Thymus (tissue), 11 donors: ENCODE results near the gene SLAIN2. TPM values are rescaled to one million over a fixed set of nuclear protein-coding genes. Genes with fewer than 3 reads are reported as not detected.

Experiments used
- DNase-seq, 9 donors: peaks; one replicate each; pipeline ENCODE4 v3.0.0-alpha.2; 2013; ENCODE audit warnings: low spot score in 9 of 9, low read depth in 6 of 9, missing footprints in 1 of 9
- H3K27ac ChIP-seq, 2 donors: one replicate each; pipeline ENCODE4 v1.5.1; 2013; ENCODE audit warnings: control low read depth in 1 of 2, low read depth in 1 of 2, low read length in 1 of 2, mild to moderate bottlenecking in 1 of 2, moderate library complexity in 1 of 2
- H3K27me3 ChIP-seq, 2 donors: one replicate each; pipeline ENCODE4 v1.5.1; 2013; ENCODE audit warnings: low read length in 1 of 2; ENCODE audit not compliant: control insufficient read depth in 2 of 2, insufficient read depth in 1 of 2
- H3K36me3 ChIP-seq, 2 donors: one replicate each; pipeline ENCODE4 v1.5.1; 2013; ENCODE audit warnings: low read length in 1 of 2, mild to moderate bottlenecking in 1 of 2, moderate library complexity in 1 of 2; ENCODE audit not compliant: control insufficient read depth in 2 of 2, insufficient read depth in 2 of 2
- H3K4me1 ChIP-seq, 2 donors: one replicate each; pipeline ENCODE4 v1.5.1; 2013; ENCODE audit warnings: low read length in 2 of 2; ENCODE audit not compliant: control insufficient read depth in 2 of 2, insufficient read depth in 2 of 2
- H3K4me3 ChIP-seq, 2 donors: one replicate each; pipeline ENCODE4 v1.5.1; 2013; ENCODE audit warnings: low read length in 2 of 2, control low read depth in 1 of 2, mild to moderate bottlenecking in 1 of 2
- H3K9me3 ChIP-seq, 2 donors: one replicate each; pipeline ENCODE4 v1.5.1; 2013; ENCODE audit warnings: low read length in 1 of 2, mild to moderate bottlenecking in 1 of 2; ENCODE audit not compliant: control insufficient read depth in 2 of 2, insufficient read depth in 1 of 2
- WGBS: extraction: QIAGEN DNeasy Blood & Tissue Kit; methylation state at CpG from one replicate; pipeline ENCODE4 v1.1.7; 2013; 5-methylcytosine and 5-hydroxymethylcytosine counted together
- polyA plus RNA-seq: library from polyadenylated mRNA; stranded (reverse); fragments of 200-250 nt; gene quantifications from one replicate; pipeline ENCODE4 v1.2.3, GENCODE V29; 2013
- total RNA-seq: library from RNA; stranded (reverse); fragments of 120-200 nt; gene quantifications from one replicate; pipeline ENCODE4 v1.2.4, GENCODE V29; 2013
- donor health status: healthy.

Gene SLAIN2
- total and polyA plus RNA-seq, 2 donors: 21.2 to 22.1 TPM

DNA sequence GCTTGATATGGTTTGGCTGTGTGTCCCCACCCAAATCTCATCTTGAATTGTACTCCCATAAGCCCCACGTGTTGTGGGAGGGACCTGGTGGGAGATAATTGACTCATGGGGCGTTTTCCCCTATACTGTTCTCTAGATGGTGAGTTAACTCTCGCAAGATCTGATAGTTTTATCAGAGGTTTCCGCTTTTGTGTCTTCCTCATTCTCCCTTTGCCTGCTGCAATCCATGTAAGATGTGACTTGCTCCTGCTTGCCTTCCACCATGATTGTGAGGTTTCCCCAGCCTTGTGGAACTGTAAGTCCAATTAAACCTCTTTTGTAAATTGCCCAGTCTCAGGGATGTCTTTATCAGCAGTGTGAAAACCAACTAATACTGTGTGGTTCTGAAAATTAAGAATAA is 11.5 kb downstream of the SLAIN2 start:
- Histone ChIP-seq H3K4me3 (no peak overlapping the region), H3K27me3 (no peaks in the 10 kb centered on the region), H3K27ac (no peak overlapping the region), H3K4me1 (no peaks in the 10 kb centered on the region), H3K9me3 (peaks cover 0 to 3% of the 10 kb centered on the region in 2 donors), H3K36me3 (peaks cover 0 to 2% of the 10 kb centered on the region in 2 donors)
- no peak for DNase-seq
- 98% methylated on average over 4 of the region's 4 CpGs for WGBS

DNA sequence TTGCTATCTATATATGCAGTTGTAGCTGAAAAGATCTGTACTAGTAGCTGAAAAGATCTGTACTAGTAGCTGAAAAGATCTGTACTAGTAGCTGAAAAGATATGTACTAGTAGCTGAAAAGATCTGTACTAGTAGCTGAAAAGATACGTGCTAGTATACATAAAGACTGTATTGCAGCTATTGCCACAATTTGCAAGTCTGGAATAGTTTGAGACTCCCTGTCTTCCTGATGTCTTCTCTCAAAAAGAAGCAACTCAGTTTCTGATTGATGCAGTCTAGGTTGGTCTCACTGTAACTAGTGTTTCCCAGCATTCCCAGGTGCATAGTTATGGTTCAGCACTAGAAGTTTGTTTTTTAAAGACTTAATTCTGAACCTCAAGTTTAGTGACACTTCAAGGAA is 15.0 kb downstream of the SLAIN2 start:
- Histone ChIP-seq H3K4me3 (no peak overlapping the region), H3K4me1 (no peaks in the 10 kb centered on the region), H3K27ac (no peak overlapping the region), H3K36me3 (peaks cover 0 to 2% of the 10 kb centered on the region in 2 donors), H3K9me3 (peaks cover 0 to 3% of the 10 kb centered on the region in 2 donors), H3K27me3 (no peaks in the 10 kb centered on the region)
- no peak for DNase-seq
- WGBS: 100% methylated on average over 1 of the region's 1 CpG

DNA sequence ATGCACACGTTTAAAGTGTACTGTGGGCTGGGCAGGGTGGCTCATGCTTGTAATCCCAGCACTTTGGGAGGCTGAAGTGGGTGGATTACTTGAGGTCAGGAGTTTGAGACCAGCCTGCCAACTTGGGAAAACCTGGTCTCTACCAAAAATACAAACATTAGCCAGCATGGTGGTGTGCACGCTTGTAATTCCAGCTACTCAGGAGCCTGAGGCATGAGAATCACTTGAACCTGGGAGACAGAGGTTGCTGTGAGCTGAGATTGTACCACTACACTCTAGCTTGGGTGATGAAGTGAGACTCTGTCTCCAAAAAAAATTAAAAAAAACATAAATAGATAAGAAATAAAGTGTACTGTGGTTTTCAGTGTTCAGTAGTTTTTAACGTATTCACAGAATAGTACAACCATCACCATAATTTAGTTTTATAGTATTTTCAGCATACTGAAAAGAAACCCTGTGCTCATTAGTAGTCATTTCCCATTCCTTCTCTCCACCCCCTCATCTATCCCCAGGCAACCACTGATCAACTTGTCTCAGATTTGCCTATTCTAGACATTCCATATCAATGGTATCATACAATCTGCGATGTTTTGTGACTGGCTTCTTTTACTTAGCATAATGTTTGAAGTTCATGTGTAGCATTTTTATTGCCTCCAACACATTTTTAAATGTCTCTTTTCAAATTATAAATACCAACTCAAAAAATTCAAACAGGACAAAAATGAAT is 19.1 kb downstream of the SLAIN2 start:
- WGBS: 97% methylated on average over 4 of the region's 4 CpGs
- no peak for DNase-seq
- Histone ChIP-seq H3K4me1 (no peaks in the 10 kb centered on the region), H3K27me3 (no peaks in the 10 kb centered on the region), H3K36me3 (no peaks in the 10 kb centered on the region), H3K4me3 (no peak overlapping the region), H3K27ac (no peak overlapping the region), H3K9me3 (no peaks in the 10 kb centered on the region)

DNA sequence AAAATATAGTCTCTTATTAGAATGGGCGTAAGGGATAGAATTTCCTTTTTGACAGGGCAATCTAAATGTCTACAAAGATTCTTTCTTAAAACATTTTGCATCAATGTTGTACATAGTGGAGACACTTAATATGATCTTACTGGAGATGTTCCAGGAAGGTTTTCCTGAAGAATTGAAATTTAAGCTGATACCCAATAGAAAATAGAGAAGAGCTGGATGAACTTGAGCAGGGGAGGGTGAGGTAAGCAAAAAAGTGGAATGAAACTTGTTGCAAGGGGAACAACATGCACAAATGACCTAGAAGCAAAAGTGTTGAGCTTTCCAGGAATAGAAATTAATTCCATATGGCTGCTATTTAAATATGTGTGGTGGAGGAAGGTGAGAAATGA is 19.7 kb downstream of the SLAIN2 start:
- H3K4me1 ChIP-seq: no peaks in the 10 kb centered on the region
- H3K27me3 ChIP-seq: no peaks in the 10 kb centered on the region
- DNase-seq: no peak
- H3K9me3 ChIP-seq: no peaks in the 10 kb centered on the region
- H3K36me3 ChIP-seq: no peaks in the 10 kb centered on the region
- no peak overlapping the region for H3K27ac ChIP-seq
- H3K4me3 ChIP-seq: no peak overlapping the region
- 96% methylated on average over 1 of the region's 1 CpG for WGBS

DNA sequence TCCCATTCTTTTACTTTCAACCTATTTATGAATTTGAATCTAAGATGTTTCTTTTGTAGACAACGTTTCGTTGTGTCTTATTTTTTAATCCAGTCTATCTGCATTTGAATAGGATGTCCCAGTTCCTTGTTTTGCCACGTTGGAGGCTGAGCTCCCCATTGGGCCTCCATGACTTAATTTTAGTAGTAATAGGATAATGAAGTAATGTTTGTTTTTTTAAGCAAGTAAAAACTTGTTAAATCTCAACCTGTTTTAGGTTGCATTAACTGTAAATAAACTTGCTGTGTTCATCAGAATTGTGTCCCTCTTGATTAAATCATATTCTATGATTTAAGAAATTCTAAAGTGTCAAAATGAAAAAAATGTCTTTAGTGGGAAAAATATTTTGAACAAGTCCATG is 25.3 kb downstream of the SLAIN2 start:
- no peaks in the 10 kb centered on the region for H3K9me3 ChIP-seq
- H3K4me1 ChIP-seq: no peaks in the 10 kb centered on the region

DNA sequence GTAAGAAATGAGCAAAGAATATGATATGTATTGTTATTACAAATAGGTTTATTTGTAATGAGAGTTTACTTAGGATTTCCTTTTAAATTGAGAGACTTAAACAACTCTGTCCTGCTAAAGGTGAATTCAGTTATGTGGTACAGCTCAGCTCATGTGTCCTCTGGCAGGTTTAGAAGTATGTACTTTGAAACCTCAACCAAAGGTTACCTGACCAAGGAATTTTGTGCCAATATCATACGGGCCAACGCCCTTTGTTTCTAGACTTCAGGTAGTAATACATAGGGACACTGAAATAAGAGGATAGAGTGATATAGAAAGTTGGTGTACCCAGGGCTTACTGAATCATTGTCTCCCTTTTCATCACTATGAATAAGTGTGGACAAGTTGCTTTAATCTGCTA is 25.7 kb downstream of the SLAIN2 start:
- no peaks in the 10 kb centered on the region for H3K4me1 ChIP-seq
- WGBS: 93% methylated on average over 2 of the region's 2 CpGs
- no peak for DNase-seq

More for the DNA sequence above, 25.3 kb downstream of the SLAIN2 start:
- Histone ChIP-seq H3K4me3 (no peak overlapping the region), H3K27me3 (no peaks in the 10 kb centered on the region), H3K36me3 (no peaks in the 10 kb centered on the region), H3K27ac (no peak overlapping the region)
- WGBS: 63% methylated on average over 3 of the region's 3 CpGs
- no peak for DNase-seq

DNA sequence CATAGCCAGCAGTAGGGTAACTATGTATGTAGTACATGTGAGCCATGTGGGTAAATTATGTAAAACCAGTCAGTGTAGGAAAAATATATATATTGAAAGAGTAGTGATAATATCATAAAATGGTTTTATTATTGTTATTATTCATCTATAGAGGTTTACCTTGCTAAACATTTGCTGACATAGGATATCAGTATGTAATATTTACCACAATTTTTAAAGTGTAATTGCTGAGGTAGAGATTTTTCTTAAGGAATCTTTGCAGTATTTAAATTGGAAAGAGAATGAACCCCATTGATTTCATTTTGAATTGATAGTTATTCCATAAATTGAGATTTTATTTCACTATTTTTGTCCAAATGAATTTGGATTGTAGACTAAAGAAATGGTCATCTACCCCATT is 27.1 kb downstream of the SLAIN2 start:
- Histone ChIP-seq H3K36me3 (no peaks in the 10 kb centered on the region), H3K27ac (no peak overlapping the region), H3K27me3 (no peaks in the 10 kb centered on the region), H3K4me3 (no peak overlapping the region), H3K4me1 (no peaks in the 10 kb centered on the region), H3K9me3 (no peaks in the 10 kb centered on the region)
- no peak for DNase-seq

More for the DNA sequence above, 25.7 kb downstream of the SLAIN2 start:
- no peaks in the 10 kb centered on the region for H3K27me3 ChIP-seq
- H3K4me3 ChIP-seq: no peak overlapping the region
- H3K36me3 ChIP-seq: no peaks in the 10 kb centered on the region
- H3K9me3 ChIP-seq: no peaks in the 10 kb centered on the region
- H3K27ac ChIP-seq: no peak overlapping the region

DNA sequence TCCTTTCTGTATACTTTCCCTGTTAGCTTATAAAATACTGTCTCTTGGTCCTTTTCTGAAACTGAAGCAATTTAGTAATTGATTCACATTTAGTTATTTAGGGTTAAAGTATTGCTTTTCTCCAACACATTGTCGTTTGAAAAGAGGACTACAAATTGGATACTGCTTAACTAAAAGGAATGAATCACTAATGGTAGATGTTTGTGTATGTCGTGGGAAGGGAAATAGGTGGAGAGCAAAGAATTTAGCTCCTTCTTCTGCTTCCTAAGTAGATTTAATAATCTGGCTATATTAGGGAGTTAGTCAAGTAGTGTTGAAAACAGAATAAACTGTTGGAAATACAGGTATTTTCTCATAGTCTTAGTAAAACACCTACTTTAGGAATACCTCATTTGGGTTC is 27.9 kb downstream of the SLAIN2 start:
- Histone ChIP-seq H3K36me3 (no peaks in the 10 kb centered on the region), H3K27ac (no peak overlapping the region), H3K4me1 (no peaks in the 10 kb centered on the region), H3K4me3 (no peak overlapping the region), H3K27me3 (no peaks in the 10 kb centered on the region), H3K9me3 (no peaks in the 10 kb centered on the region)
- WGBS: 55% methylated on average over 2 of the region's 2 CpGs
- DNase-seq: no peak

DNA sequence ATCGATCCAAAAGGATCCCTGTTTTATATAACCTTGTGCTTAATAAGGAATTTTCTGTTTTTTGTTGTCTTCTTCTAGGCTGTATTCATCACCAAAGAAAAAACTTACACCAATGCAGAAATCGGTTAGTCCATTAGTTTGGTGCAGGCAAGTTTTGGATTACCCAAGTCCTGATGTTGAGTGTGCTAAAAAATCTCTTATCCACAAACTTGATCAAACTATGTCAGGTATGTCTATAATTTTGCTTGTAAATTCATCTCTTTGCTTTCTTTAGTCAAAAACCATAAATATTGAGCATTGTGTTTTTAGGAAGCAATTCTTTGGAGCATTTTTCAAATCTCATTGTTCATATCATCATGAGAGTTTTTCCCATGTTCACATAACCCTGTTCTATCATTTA is 28.4 kb downstream of the SLAIN2 start:
- Histone ChIP-seq H3K27me3 (no peaks in the 10 kb centered on the region), H3K9me3 (no peaks in the 10 kb centered on the region), H3K4me3 (no peak overlapping the region), H3K4me1 (no peaks in the 10 kb centered on the region), H3K27ac (no peak overlapping the region), H3K36me3 (no peaks in the 10 kb centered on the region)
- no peak for DNase-seq
- 96% methylated on average over 2 of the region's 2 CpGs for WGBS
